ENCODE results near the gene L3MBTL3.
"Not testable (repeated sequence)": the region's sequence is repeated elsewhere in the genome, so short reads cannot be mapped to it uniquely, and the experiment has no call there.

The L3MBTL3 gene

GRCh38 chr6:130134582-130134981 is 116.2 kb downstream of the L3MBTL3 start:
- in situ Hi-C loops (cut with MboI; ENCODE audit: low sequenced_read_pairs), result no loop called here

GRCh38 chr6:130136798-130137197 is 118.4 kb downstream of the L3MBTL3 start:
- in situ Hi-C loops (cut with MboI; ENCODE audit: low sequenced_read_pairs), result no loop called here

- in situ Hi-C loops (cut with MboI; ENCODE audit: low sequenced_read_pairs), result no loop called here
Measured at GRCh38 chr6:130138116-130138908, 119.9 kb downstream of the L3MBTL3 start.

- in situ Hi-C loops (cut with MboI; ENCODE audit: low sequenced_read_pairs), result no loop called here
Measured at GRCh38 chr6:130138909-130139242, 120.5 kb downstream of the L3MBTL3 start.

- in situ Hi-C loops (cut with MboI; ENCODE audit: low sequenced_read_pairs), result no loop called here
Measured at GRCh38 chr6:130140084-130140483, 121.7 kb downstream of the L3MBTL3 start.

GRCh38 chr6:130143709-130144108 is 125.3 kb downstream of the L3MBTL3 start:
- in situ Hi-C loops (cut with MboI; ENCODE audit: low sequenced_read_pairs), result no loop called here

GRCh38 chr6:130147111-130147510 is 128.7 kb downstream of the L3MBTL3 start:
- in situ Hi-C loops (cut with MboI; ENCODE audit: low sequenced_read_pairs), result no loop called here

- in situ Hi-C loops (cut with MboI; ENCODE audit: low sequenced_read_pairs), result no loop called here
Measured at GRCh38 chr6:130148181-130148580, 129.8 kb downstream of the L3MBTL3 start.

GRCh38 chr6:130149016-130149415 is 130.6 kb downstream of the L3MBTL3 start:
- in situ Hi-C loops (cut with MboI; ENCODE audit: low sequenced_read_pairs), result not testable (repeated sequence)

- in situ Hi-C loops (cut with MboI; ENCODE audit: low sequenced_read_pairs), result no loop called here
Measured at GRCh38 chr6:130150906-130151305, 132.5 kb downstream of the L3MBTL3 start.

- in situ Hi-C loops (cut with MboI; ENCODE audit: low sequenced_read_pairs), result no loop called here
Measured at GRCh38 chr6:130152908-130153510, 134.6 kb downstream of the L3MBTL3 start.

GRCh38 chr6:130156908-130157307 is 138.5 kb downstream of the L3MBTL3 start:
- in situ Hi-C loops (cut with MboI; ENCODE audit: low sequenced_read_pairs), result no loop called here

GRCh38 chr6:130158056-130158455 is 139.7 kb downstream of the L3MBTL3 start:
- in situ Hi-C loops (cut with MboI; ENCODE audit: low sequenced_read_pairs), result no loop called here

GRCh38 chr6:130158548-130158947 is 140.2 kb downstream of the L3MBTL3 start:
- in situ Hi-C loops (cut with MboI; ENCODE audit: low sequenced_read_pairs), result no loop called here

GRCh38 chr6:130159956-130160355 is 141.6 kb downstream of the L3MBTL3 start:
- in situ Hi-C loops (cut with MboI; ENCODE audit: low sequenced_read_pairs), result no loop called here

GRCh38 chr6:130161683-130162404 is 143.5 kb downstream of the L3MBTL3 start:
- in situ Hi-C loops (cut with MboI; ENCODE audit: low sequenced_read_pairs), result no loop called here

GRCh38 chr6:130162421-130162820 is 144.0 kb downstream of the L3MBTL3 start:
- in situ Hi-C loops (cut with MboI; ENCODE audit: low sequenced_read_pairs), result no loop called here

- in situ Hi-C loops (cut with MboI; ENCODE audit: low sequenced_read_pairs), result no loop called here
Measured at GRCh38 chr6:130163266-130163665, 144.9 kb downstream of the L3MBTL3 start.

- in situ Hi-C loops (cut with MboI; ENCODE audit: low sequenced_read_pairs), result no loop called here
Measured at GRCh38 chr6:130164251-130164650, 145.9 kb downstream of the L3MBTL3 start.

GRCh38 chr6:130167655-130168054 is 149.3 kb downstream of the L3MBTL3 start:
- in situ Hi-C loops (cut with MboI; ENCODE audit: low sequenced_read_pairs), result no loop called here

GRCh38 chr6:130170160-130170559 is 151.8 kb downstream of the L3MBTL3 start:
- in situ Hi-C loops (cut with MboI; ENCODE audit: low sequenced_read_pairs), result not testable (repeated sequence)

Measured in HL-60/S4 treated with phorbol 12-myristate 13-acetate at 8.2 ng/mL for 4 days and 3 days (cell line).